Measurements from ENCODE around the gene MRO.
"Not testable (repeated sequence)": the region's sequence is repeated elsewhere in the genome, so short reads cannot be mapped to it uniquely, and the experiment has no call there.

The MRO gene

GRCh38 chr18:50796495-50796894, 23.3 kb downstream of the MRO start:
- H3K36me3 ChIP-seq (replicated peaks) = no peaks in the 10 kb centered on the region
- no peaks in the 10 kb centered on the region for H3K4me1 ChIP-seq
- H3K27me3 ChIP-seq (ENCODE audit: low read depth) = peaks cover 2% of the 10 kb centered on the region; the same call in 1 of the 2 replicates
- no peaks in the 10 kb centered on the region for H3K9me3 ChIP-seq
- DNase-seq (ENCODE audit: low spot score in 2 of 2) = no peak
- in situ Hi-C loops (cut with MboI; ENCODE audit: low sequenced_read_pairs) = no loop called here
- no peak overlapping the region for H3K4me3 ChIP-seq

- in situ Hi-C loops (cut with MboI; ENCODE audit: low sequenced_read_pairs) = no loop called here
- no peak for DNase-seq (ENCODE audit: low spot score in 2 of 2)
- Histone ChIP-seq H3K36me3 (replicated peaks) (no peaks in the 10 kb centered on the region), H3K4me3 (no peak overlapping the region), H3K9me3 (no peaks in the 10 kb centered on the region), H3K27me3 (ENCODE audit: low read depth) (peaks cover 2% of the 10 kb centered on the region; the same call in 1 of the 2 replicates), H3K4me1 (no peaks in the 10 kb centered on the region)
Measured at GRCh38 chr18:50793641-50794565, 25.9 kb downstream of the MRO start.

GRCh38 chr18:50792885-50793284, 26.9 kb downstream of the MRO start:
- Histone ChIP-seq H3K9me3 (no peaks in the 10 kb centered on the region), H3K4me3 (no peak overlapping the region), H3K36me3 (replicated peaks) (no peaks in the 10 kb centered on the region), H3K27me3 (ENCODE audit: low read depth) (peaks cover 2% of the 10 kb centered on the region; the same call in 1 of the 2 replicates), H3K4me1 (no peaks in the 10 kb centered on the region)
- DNase-seq (ENCODE audit: low spot score in 2 of 2) = no peak
- in situ Hi-C loops (cut with MboI; ENCODE audit: low sequenced_read_pairs) = no loop called here

- Histone ChIP-seq H3K9me3 (no peaks in the 10 kb centered on the region), H3K27me3 (ENCODE audit: low read depth) (peaks cover 1% of the 10 kb centered on the region; the same call in 1 of the 2 replicates)
Measured at GRCh38 chr18:50791599-50792438, 28.0 kb downstream of the MRO start.

GRCh38 chr18:50790948-50791347, 28.9 kb downstream of the MRO start:
- H3K4me1 ChIP-seq = no peaks in the 10 kb centered on the region
- DNase-seq (ENCODE audit: low spot score in 2 of 2) = no peak
- no peaks in the 10 kb centered on the region for H3K9me3 ChIP-seq
- no peaks in the 10 kb centered on the region for H3K27me3 ChIP-seq (ENCODE audit: low read depth)
- in situ Hi-C loops (cut with MboI; ENCODE audit: low sequenced_read_pairs) = no loop called here
- H3K36me3 ChIP-seq (replicated peaks) = no peaks in the 10 kb centered on the region
- no peak overlapping the region for H3K4me3 ChIP-seq

More at GRCh38 chr18:50791599-50792438, 28.0 kb downstream of the MRO start:
- Histone ChIP-seq H3K4me3 (no peak overlapping the region), H3K36me3 (replicated peaks) (no peaks in the 10 kb centered on the region), H3K4me1 (no peaks in the 10 kb centered on the region)
- DNase-seq (ENCODE audit: low spot score in 2 of 2) = no peak
- in situ Hi-C loops (cut with MboI; ENCODE audit: low sequenced_read_pairs) = no loop called here

- in situ Hi-C loops (cut with MboI; ENCODE audit: low sequenced_read_pairs) = no loop called here
- Histone ChIP-seq H3K4me3 (no peak overlapping the region), H3K36me3 (replicated peaks) (no peaks in the 10 kb centered on the region), H3K4me1 (no peaks in the 10 kb centered on the region), H3K9me3 (no peaks in the 10 kb centered on the region), H3K27me3 (ENCODE audit: low read depth) (no peaks in the 10 kb centered on the region)
- no peak for DNase-seq (ENCODE audit: low spot score in 2 of 2)
Measured at GRCh38 chr18:50790241-50790640, 29.6 kb downstream of the MRO start.

GRCh38 chr18:50788284-50788683, 31.5 kb downstream of the MRO start:
- no peaks in the 10 kb centered on the region for H3K27me3 ChIP-seq (ENCODE audit: low read depth)
- no peaks in the 10 kb centered on the region for H3K36me3 ChIP-seq (replicated peaks)
- H3K4me1 ChIP-seq = no peaks in the 10 kb centered on the region
- in situ Hi-C loops (cut with MboI; ENCODE audit: low sequenced_read_pairs) = loop anchor here (10.0 kb wide), 1 partner anchor 283 kb away; no protein-coding TSS in a partner anchor
- no peak overlapping the region for H3K4me3 ChIP-seq
- no peaks in the 10 kb centered on the region for H3K9me3 ChIP-seq
- no peak for DNase-seq (ENCODE audit: low spot score in 2 of 2)

- in situ Hi-C loops (cut with MboI; ENCODE audit: low sequenced_read_pairs) = loop anchor here (10.0 kb wide), 1 partner anchor 282 kb away; no protein-coding TSS in a partner anchor
- Histone ChIP-seq H3K4me1 (no peaks in the 10 kb centered on the region), H3K36me3 (replicated peaks) (no peaks in the 10 kb centered on the region), H3K27me3 (ENCODE audit: low read depth) (no peaks in the 10 kb centered on the region), H3K9me3 (no peaks in the 10 kb centered on the region), H3K4me3 (no peak overlapping the region)
- no peak for DNase-seq (ENCODE audit: low spot score in 2 of 2)
Measured at GRCh38 chr18:50786864-50787263, 33.0 kb downstream of the MRO start.

GRCh38 chr18:50783553-50783952, 36.3 kb downstream of the MRO start:
- Histone ChIP-seq H3K4me1 (no peaks in the 10 kb centered on the region), H3K27me3 (ENCODE audit: low read depth) (no peaks in the 10 kb centered on the region), H3K36me3 (replicated peaks) (no peaks in the 10 kb centered on the region), H3K4me3 (no peak overlapping the region), H3K9me3 (no peaks in the 10 kb centered on the region)
- in situ Hi-C loops (cut with MboI; ENCODE audit: low sequenced_read_pairs) = loop anchor here (10.0 kb wide), 1 partner anchor 279 kb away; no protein-coding TSS in a partner anchor
- no peak for DNase-seq (ENCODE audit: low spot score in 2 of 2)

- DNase-seq (ENCODE audit: low spot score in 2 of 2); H3K9me3 ChIP-seq; H3K4me1 ChIP-seq; H3K4me3 ChIP-seq; H3K27me3 ChIP-seq (ENCODE audit: low read depth); H3K36me3 ChIP-seq (replicated peaks); in situ Hi-C loops (cut with MboI; ENCODE audit: low sequenced_read_pairs): not testable (repeated sequence)
Measured at GRCh38 chr18:50779021-50779420, 40.8 kb downstream of the MRO start.

GRCh38 chr18:50776383-50776782, 43.4 kb downstream of the MRO start:
- no peaks in the 10 kb centered on the region for H3K4me1 ChIP-seq
- in situ Hi-C loops (cut with MboI; ENCODE audit: low sequenced_read_pairs) = no loop called here
- no peaks in the 10 kb centered on the region for H3K9me3 ChIP-seq
- no peak overlapping the region for H3K4me3 ChIP-seq
- H3K27me3 ChIP-seq (ENCODE audit: low read depth) = no peaks in the 10 kb centered on the region
- no peak for DNase-seq (ENCODE audit: low spot score in 2 of 2)
- no peaks in the 10 kb centered on the region for H3K36me3 ChIP-seq (replicated peaks)

- in situ Hi-C loops (cut with MboI; ENCODE audit: low sequenced_read_pairs) = no loop called here
- DNase-seq (ENCODE audit: low spot score in 2 of 2) = no peak
- H3K9me3 ChIP-seq = no peaks in the 10 kb centered on the region
Measured at GRCh38 chr18:50775726-50776125, 44.1 kb downstream of the MRO start.

GRCh38 chr18:50775207-50775606, 44.6 kb downstream of the MRO start:
- no peak overlapping the region for H3K4me3 ChIP-seq
- DNase-seq (ENCODE audit: low spot score in 2 of 2) = no peak
- H3K36me3 ChIP-seq (replicated peaks) = no peaks in the 10 kb centered on the region
- in situ Hi-C loops (cut with MboI; ENCODE audit: low sequenced_read_pairs) = no loop called here
- H3K9me3 ChIP-seq = no peaks in the 10 kb centered on the region
- no peaks in the 10 kb centered on the region for H3K4me1 ChIP-seq
- no peaks in the 10 kb centered on the region for H3K27me3 ChIP-seq (ENCODE audit: low read depth)

More at GRCh38 chr18:50775726-50776125, 44.1 kb downstream of the MRO start:
- Histone ChIP-seq H3K4me1 (no peaks in the 10 kb centered on the region), H3K36me3 (replicated peaks) (no peaks in the 10 kb centered on the region), H3K4me3 (no peak overlapping the region), H3K27me3 (ENCODE audit: low read depth) (no peaks in the 10 kb centered on the region)

- no peaks in the 10 kb centered on the region for H3K9me3 ChIP-seq
- no peaks in the 10 kb centered on the region for H3K27me3 ChIP-seq (ENCODE audit: low read depth)
- in situ Hi-C loops (cut with MboI; ENCODE audit: low sequenced_read_pairs) = no loop called here
- no peaks in the 10 kb centered on the region for H3K36me3 ChIP-seq (replicated peaks)
- H3K4me3 ChIP-seq = no peak overlapping the region
- H3K4me1 ChIP-seq = no peaks in the 10 kb centered on the region
- DNase-seq (ENCODE audit: low spot score in 2 of 2) = no peak
Measured at GRCh38 chr18:50769463-50769862, 50.4 kb downstream of the MRO start.

Data from HAP-1 (cell line).